LoVo (cell line): ENCODE data around the gene LYZ.

Source experiments
- DNase-seq: peaks from one replicate; pipeline ENCODE4 v3.0.0-alpha.2; 2016; ENCODE audit warnings: low spot score

LYZ gene

DNA sequence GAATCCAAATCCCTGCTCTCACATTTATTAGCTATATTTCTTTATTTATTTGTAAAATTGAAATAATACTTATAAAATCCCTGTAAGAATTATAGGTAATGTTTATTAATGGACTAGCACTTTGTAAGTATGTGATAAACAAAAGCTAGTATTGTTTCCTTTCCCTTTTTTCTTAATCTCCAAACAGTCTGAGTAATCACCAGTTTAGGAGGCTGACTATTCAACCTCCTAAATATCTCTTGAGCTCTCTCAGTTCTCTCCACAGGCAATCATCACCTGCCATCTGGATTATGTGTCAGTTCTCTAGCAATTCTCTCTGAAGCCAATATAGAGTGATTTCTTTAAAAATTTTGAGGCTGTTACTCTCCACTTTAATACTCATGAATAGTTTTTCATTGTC is 9.2 kb upstream of the LYZ start:
- DNase-seq = no peak

DNA sequence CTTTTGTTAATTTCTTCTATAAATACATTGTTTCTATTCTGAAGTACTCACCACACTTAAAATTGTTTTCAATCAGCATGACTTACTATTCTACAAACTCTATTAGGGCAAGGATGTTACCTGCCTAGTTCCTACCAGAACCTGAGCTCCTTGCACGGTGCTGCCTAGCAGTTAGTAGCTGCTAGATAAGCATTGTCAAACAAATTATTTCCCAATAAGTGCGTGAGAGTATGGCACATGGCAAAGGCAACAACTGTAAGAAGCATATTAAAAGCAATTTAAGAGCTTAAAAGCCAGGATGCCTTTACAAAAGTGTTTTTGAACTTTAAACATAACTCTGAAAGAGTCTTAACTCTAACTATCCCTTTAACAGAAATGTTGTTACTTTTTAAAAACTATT is 8.2 kb upstream of the LYZ start:
- no peak for DNase-seq

DNA sequence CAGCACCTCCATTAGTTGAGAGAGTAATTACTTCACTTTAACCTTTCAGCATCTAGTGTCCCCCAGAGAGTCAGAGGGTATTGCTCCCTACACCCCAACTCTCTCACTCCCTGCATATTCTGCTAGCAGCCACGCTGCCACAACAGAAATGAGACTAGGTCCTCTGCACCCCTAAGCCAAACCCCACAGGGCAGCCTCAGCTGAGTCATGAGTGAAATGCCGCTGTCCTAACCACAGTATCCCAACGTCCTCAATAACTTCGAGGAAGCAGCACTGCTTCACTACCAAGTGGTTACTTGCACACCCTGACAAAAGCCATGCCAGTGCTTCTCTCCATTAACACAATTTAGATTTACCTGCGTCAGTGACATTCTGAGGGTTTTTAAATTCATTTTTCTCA is 6.9 kb upstream of the LYZ start:
- DNase-seq = no peak

DNA sequence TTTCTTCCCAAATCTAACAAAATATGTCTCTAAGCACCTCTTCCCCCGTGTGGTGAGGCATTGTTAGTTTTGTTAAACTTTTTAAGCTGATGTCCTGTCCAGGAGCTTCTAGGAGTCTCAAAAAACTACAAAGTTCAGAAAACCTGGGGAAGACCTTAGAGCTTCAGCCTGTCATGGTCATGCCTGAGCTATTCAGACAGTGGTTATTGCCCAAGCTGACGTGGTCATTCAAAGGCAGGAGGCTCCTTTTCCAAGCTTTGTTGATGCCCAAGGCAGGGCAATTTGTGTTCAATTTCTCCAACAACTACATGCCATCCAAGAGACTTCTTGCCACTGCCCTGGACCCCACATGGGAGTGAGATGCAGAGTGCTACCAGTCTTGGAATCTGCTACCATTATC is 5.8 kb upstream of the LYZ start:
- no peak for DNase-seq

DNA sequence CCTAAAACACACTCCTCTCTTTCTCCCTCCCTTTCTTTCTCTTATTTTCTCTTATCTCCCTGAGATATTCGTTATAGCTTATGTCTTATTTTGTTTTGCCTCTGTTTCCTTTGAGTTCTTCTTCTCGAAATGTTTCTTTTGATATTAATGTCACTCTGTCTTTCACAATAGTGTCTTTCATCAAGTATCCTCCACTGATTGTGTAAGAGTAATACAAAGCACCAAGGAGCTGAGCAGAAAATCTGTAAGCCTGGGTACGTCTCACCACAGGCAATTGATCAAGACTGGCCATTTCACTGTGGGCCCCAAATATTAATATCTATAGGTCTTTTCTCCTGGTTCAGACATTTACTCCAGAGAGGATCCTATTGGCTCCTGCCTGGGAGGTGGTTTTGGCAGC is 4.8 kb upstream of the LYZ start:
- DNase-seq = no peak

DNA sequence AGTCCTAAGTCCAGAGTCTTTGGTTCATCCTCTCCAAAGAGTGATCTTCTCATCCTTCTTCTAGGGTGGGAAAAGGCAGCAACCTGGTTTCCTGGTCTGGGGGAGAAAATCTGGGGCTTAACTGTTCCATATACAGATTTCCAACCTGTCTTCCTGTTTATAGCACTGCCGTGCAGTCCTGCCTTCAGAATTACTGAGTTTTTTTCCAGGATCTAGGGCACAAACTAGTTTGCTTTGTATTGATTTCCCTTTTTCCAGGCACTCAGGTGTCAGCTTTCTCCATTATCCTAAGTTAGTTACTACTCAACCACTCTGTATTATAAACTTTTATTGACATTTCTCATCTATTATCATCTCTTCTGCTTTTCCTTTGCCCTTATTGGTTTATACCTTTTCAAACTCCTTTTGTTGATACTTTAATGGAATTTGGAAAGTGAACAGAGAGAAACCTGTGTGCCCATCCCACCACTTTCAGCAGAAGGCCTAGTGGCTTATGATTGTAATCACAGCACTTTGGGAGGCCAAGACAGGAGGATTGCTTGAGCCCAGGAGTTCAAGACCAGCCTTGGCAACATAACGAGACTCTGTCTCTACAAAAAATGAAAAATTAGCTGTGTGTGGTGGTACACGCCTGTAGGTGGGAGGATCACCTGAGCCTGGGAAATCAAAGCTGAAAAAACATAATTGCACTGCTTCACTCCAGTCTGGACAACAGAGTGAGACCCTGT is 4.1 kb upstream of the LYZ start:
- DNase-seq = no peak

DNA sequence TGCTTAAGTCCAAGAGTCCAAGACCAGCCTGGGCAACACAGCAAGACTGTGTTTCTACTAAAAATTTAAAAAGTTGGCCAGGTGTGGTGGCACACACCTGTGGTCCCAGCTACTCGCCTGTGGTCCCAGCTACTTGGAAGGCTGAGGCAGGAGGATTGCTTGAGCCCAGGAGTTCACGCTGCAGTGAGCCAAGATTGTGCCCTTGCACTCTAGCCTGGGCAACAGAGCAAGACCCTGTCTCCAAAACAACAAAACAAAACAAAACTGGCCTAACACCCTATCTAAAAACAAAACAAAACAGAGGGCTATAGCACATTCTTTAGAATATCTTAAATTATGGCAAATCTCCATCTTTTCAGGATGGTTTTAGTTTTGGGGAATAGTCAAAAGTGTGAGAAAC is 3.1 kb upstream of the LYZ start:
- DNase-seq = no peak

DNA sequence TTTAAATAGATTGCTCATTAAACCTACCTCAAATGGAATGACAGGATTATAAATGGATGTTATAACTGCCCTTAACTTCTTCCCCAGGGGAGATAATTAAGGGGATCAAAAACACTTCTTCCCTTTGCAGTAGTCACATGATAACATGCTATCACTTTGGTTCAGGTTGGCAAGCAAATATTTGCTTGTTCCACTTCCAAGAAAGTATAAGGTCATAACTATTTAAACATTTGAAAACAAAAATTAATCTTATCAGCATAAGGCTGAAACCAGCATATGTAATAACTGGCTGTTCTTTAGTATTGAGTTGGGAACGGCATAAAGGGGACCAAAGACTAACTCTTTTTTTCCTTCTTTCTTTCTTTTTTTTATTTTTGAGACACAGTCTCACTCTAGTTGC is 2.4 kb upstream of the LYZ start:
- DNase-seq = no peak

DNA sequence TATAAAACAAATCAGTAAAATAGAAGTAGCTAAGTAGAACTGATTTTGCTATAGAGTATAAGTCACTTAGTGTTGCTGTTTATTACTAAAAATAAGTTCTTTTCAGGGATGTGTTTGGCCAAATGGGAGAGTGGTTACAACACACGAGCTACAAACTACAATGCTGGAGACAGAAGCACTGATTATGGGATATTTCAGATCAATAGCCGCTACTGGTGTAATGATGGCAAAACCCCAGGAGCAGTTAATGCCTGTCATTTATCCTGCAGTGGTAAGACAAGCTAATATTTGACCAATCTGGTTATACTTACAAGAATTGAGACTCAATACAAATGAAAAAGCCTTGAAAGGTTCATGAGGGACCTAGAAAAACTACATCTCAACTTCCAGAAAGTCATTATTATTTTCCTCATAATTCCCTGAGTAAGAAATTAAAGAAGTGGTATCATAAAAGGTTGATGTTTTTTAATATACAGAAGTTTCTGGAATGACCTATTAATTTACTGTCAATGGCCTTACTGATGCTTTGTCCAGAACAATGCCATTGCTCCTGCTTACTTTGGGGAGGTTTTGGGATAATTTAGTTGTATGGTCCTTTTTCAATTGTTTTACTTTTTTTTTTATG is 1.9 kb downstream of the LYZ start:
- DNase-seq = no peak

DNA sequence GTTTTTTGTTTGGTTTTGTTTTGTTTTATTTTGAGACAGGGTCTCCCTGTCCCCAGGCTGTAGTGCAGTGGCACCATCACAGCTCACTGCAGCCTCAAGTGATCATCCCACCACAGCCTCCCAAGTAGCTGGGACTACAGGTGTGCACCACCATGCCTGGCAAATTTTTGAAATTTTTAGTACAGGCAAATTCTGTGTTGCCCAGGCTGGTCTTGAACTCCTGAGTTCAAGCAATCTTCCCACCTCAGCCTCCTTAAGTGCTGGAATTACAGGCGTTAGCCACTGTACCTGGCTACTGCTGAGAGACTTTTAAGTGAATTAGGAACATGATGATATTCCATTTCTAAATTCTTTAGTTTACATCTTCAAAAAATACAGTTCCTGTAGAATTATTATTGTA is 2.6 kb downstream of the LYZ start:
- DNase-seq = no peak

DNA sequence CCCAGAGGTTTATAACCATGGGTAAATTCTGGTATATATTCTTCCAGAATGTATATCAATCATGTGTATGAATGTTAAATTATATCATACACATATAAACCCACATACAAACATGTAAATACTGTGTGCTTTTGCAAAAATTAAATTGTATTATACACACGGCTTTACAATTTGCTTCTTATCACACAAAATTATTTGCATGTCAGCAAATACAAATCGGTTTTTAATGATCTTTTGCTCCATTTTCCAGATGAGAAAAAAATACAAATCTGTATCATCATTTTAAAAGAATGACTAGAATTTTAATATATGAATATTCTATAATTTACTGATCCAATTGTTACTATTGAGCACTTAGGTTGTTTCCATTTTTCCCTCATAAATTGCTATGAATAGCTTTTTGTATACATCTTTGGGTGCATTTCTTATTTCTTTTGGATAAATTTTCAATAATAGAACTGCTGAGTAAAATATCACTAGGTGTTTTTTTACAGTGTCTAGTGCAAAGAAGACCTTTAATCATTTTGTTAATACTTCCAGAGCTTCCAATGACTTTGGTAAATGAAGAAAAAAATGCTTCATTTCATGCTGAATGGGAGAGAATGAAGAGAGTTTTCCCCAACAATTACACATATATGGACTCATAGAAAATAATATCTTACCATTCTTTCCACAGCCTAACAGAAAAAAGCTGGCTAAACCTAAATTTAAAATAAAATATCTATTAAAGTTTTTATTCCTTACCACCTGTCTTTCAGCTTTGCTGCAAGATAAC is 3.5 kb downstream of the LYZ start:
- DNase-seq = no peak

DNA sequence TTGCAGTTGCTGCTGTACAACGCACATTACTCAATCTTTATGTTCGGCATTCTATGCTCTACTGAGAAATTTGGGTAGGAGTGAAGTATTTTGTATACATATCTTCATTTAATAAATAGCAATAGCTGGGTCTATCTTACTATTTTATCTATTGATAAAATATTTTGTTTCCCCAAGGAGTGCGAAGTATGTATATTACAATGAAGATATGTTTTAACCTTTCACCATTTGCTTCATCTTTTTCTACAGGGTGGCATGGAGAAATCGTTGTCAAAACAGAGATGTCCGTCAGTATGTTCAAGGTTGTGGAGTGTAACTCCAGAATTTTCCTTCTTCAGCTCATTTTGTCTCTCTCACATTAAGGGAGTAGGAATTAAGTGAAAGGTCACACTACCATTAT is 4.7 kb downstream of the LYZ start:
- no peak for DNase-seq

DNA sequence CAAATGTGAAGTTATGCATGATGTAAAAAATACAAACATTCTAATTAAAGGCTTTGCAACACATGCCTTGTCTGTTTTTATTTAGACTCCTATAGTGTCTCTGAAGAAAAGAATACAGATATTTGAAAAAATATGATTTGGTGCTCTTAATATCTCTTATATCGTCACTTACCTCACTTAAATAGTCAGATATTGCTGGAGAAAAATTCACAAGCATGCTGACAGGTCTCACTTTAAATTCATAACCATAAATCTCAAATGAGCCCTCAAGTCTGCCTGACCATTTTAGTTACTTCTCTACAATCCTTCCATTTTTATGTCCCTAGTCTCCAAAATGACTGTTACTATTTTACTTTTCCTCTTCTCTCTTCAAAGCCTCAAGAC is 6.0 kb downstream of the LYZ start:
- no peak for DNase-seq

DNA sequence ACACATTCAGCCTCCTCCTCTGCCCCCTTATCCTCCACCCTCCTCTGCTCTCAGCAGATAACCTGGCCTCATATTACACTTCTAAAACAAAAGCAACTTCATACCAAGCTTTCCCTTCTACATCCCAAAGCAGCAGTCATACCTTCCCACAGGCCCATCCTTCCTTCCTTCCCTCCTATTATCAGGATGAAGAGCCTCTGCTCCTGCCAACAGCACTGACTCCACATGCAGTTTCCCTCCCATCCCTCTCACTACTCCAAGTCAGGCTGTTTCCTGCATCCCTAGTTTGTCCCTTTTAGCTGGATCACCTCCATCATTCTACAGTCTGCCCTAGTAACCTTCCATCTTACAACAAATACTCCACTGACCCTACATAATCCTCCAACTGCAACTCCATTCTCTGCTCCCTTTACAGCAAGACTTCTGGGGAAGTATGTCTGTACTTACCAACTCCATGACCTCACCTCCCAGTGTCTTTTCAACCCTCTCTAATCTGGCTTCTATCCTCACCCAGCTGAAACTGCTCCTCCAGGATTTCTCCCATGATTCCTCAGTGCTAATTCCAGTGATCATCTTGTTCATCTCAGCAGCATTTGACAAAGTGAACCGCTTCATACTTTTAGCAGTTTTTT is 6.5 kb downstream of the LYZ start:
- no peak for DNase-seq

DNA sequence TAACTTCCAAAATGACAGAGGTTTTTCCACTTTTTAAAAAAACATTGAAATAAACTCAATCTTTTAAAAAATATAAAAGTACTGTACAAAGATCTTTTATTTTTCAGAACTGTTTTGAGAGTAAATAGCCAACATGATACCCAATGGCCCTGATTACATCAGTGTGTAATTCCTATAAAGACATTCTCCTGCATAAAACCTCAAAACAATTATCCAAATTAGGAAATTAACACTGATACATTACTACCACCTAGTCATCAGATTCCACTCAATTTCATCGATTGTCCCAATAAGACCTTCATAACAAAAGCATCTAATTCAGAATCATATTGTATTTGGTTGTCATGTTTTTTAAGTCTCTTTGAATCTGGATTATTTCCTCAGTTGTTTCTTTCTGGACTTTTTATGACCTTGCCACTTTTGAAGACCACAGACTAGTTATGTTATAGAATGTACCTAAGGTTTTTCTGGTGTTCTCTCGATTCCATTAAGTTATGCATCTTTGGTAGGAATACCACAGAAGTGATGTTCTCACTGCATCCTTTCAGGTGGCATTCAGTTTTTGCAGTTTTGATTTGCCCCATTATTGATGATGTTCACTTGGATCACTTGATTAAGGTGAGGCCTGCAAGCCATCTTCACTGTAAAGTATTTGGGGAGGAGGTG is 7.3 kb downstream of the LYZ start:
- no peak for DNase-seq

DNA sequence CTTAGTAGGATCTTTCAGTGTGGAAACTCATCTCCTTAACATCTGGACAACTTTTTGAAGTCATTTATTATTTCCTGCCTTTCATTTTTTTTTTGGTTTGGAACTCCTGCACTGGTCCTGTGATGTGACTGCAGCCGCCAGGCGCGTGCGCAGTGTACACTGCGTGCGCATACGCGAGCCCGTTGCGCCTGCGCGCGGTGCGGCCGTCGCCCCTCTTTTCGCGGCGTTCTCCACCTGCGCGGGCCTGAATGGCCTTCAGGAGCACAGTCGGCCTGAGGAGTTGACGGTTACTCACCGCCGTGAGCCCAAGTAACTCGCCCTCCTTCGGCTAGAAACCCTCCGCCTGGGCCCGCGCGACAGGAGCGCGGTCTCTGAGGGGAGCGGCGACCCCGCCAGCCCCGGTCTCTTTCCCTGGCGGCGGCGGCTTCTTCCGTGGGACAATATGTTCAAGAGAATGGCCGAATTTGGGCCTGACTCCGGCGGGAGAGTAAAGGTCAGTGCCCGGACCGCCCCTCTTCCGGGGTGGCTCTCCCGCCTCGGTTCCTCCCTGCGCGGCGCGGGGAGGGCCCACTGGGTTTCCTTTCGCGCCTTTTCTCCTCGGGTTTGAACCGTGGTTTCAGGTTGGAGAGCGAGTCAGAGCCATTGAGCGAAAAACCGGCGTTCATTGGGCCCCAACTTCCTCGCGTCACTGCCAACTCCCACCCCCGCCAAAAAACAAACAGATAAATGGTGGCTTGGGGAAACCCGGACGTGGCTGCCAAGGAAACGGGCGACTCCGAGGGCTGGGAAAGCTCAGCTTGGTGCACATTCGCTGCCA is 11.6 kb downstream of the LYZ start, which contains the start of gene YEATS4:
YEATS4 (plus strand) TSS at position 213 of the 817 bp plus-strand sequence; CDS start at position 443, 230 bp downstream.
- peak; percentile 98 for DNase-seq

DNA sequence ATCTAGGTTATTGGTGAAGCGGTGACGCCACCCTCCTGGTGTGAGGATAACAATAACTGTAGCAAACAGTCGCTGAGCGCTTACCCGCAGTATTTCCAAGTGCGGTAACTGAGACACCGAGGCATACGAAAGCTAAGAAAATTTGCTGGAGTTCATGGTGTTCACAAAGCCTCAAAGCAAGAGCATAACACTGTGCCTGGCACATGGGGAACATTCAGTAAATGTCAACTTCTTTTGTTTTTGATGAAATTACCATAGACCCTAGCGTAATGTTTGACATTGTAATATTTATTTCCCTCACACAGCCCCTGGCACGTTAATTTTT is 12.1 kb downstream of the LYZ start:
- no peak for DNase-seq

DNA sequence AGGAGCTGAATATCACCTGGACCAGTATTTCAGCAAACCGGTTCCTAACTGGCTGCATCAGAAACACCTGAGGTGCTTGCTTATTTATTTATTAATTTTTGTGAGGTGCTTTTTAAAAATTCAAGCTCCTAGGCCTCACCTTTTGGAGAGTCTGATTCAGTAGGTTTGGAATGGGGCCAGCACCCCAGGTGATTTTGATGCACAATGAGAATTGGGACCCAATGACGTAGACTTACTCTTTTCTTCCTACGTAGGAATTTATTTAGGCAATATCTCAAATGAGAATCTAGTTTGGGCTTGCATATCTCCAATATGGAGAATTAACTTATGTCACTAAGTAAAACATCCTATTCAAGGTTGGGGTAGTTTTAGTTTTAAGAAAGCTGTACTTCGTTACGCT is 18.6 kb downstream of the LYZ start:
- no peak for DNase-seq

DNA sequence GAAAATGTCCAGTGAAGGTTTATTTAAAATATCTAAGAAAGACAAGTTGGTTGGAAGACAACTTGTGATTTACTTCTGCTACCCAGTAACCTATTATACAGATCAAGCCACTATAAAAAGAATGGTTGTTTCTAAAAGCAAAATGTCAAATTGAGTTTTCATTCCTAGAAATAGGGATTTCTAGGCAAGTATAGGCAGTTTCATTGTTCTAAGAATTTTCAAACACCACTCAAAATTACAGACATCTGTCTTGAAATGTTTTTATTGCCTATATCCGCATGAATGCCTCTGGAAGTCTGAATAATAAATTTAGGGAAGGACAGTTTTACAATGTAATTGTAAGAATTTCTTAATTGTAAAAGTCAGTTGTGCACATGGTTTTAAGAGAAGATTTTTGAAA is 20.0 kb downstream of the LYZ start:
- no peak for DNase-seq

DNA sequence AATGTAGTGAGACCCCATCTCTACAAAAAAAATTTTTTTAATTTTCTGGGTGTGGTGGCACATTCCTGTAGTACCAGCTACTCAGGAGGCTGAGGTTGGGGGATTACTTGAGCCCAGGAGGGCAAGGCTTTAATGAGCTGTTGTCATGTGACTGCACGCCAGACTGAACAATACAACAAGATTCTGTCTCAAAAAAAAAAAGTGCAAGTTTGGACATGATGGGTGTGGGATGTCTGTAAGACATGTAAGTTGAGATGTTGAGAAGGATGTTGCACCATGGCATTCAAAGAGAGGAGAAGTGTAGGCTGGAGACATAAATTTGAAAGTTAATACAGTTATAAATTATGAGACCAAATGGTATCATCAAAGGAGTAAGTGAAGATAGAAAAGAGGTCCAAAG is 34.9 kb downstream of the LYZ start:
- DNase-seq = no peak

DNA sequence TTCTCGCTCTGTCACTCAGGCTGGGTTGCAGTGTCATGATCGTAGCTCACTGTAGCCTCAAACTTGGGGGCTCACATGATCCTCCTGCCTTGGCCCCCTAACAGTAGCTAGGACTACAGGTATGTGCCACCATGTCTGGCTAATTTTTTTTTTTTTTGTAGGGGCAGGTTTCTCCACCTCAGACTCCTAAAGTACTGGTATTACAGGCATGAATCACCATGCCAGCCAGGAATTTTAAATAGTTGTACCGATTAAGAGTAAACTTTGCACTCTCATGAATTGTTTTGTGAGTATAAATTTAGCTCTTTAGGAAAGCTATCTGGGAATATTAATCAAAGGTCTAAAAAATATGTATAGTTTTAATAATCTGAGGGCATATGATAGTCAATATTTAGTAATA is 36.9 kb downstream of the LYZ start:
- no peak for DNase-seq

DNA sequence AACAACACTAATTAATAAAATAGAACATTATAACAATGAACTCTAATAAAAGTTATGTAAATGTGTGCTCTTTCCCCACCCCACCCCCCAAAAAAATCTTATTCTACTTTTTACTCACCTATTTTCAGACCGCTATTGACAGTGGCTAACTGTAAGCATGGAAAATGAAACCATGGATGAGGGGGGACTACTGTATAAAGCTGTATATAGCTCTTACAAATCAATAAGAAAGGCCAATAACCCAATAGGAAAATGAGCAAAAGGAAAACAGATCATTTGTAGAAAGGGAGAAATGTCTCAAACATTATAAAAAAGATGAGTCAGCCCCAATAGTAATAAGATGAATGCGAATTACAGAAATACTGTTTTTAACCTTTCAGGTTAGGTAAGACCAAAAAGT is 38.7 kb downstream of the LYZ start:
- no peak for DNase-seq
